Endothelial cell of umbilical vein (primary cell): ENCODE measurements around the gene FOXP4. TPM values are rescaled to one million over a fixed set of nuclear protein-coding genes. Genes with fewer than 3 reads are reported as not detected.

Experiments
- BruUV-seq: library from RNA; stranded (reverse); fragments of 400-500 nt; replicated peaks from 2 replicates; lab custom pipeline; 2021; lab: Mats Ljungman, UMichigan
- CTCF ChIA-PET: fragments of 300-600, 350-600 bp; sonication (Branson Sonifier 250); formaldehyde crosslinking; loops from one replicate; lab custom pipeline; 2021; ENCODE audit warnings: antibody characterized with exemption, inconsistent platforms; lab: Charles Lee
- POLR2A ChIA-PET: fragments of 300-600, 350-600 bp; sonication (Branson Sonifier 250); formaldehyde crosslinking; loops from one replicate; lab custom pipeline; 2021; ENCODE audit warnings: antibody characterized with exemption, inconsistent platforms; lab: Charles Lee
- DNase-seq: peaks from one replicate; pipeline ENCODE4 v3.0.0-alpha.2; 2011; ENCODE audit warnings: low read depth, low spot score
- FAIRE-seq: peaks from 2 replicates; lab custom pipeline; 2011; peaks lifted over from hg19 to GRCh38; lab: Jason Lieb, UNC
- H2AFZ ChIP-seq: 2 replicates; pipeline ENCODE4 v1.6.0; 2012; ENCODE audit warnings: low read depth, low read length, control low read depth, inconsistent platforms
- H3K27ac ChIP-seq: 2 replicates; pipeline ENCODE4 v1.5.1; 2011; ENCODE audit warnings: low read depth, mild to moderate bottlenecking, control low read depth, low read length, moderate library complexity; ENCODE audit not compliant: insufficient read depth
- H3K27me3 ChIP-seq, 2 experiments: 2 replicates each; pipeline versions ENCODE4 v1.6.0 to v1.6.1; 2011; ENCODE audit warnings: low read length in 2 of 2, mixed read lengths in 1 of 2; ENCODE audit not compliant: control insufficient read depth in 2 of 2, insufficient read depth in 2 of 2
- H3K36me3 ChIP-seq, 2 experiments: 2 replicates in 1 of 2; 3 replicates in 1 of 2; pipeline ENCODE4 v1.5.1; 2011; ENCODE audit warnings: low read length in 2 of 2, mild to moderate bottlenecking in 1 of 2, moderate library complexity in 1 of 2; ENCODE audit not compliant: control insufficient read depth in 2 of 2, insufficient read depth in 2 of 2; ENCODE audit errors: extremely low read depth in 1 of 2
- H3K4me1 ChIP-seq: 3 replicates; pipeline ENCODE4 v1.5.1; 2011; ENCODE audit warnings: mild to moderate bottlenecking, low read length; ENCODE audit not compliant: control insufficient read depth, insufficient read depth; ENCODE audit errors: extremely low read depth
- H3K4me2 ChIP-seq: 2 replicates; pipeline ENCODE4 v1.6.1; 2011; ENCODE audit warnings: low read length, control low read depth, mixed read lengths; ENCODE audit not compliant: insufficient read depth
- H3K4me3 ChIP-seq, 3 experiments: fragments of 200-600 bp in 1 of 3; sonication (generic), shearing (Covaris generic) in 1 of 3; replicated peaks in 1 of 3; 2 replicates each; pipeline ENCODE4 v1.5.1; 2011 to 2016; ENCODE audit warnings: control low read depth in 3 of 3, low read length in 3 of 3, mild to moderate bottlenecking in 2 of 3, inconsistent platforms in 1 of 3, low read depth in 1 of 3, moderate library complexity in 1 of 3; ENCODE audit not compliant: insufficient read depth in 1 of 3
- H3K79me2 ChIP-seq: 2 replicates; pipeline ENCODE4 v1.6.0; 2012; ENCODE audit warnings: low read length, inconsistent platforms; ENCODE audit not compliant: control insufficient read depth, insufficient read depth
- H3K9ac ChIP-seq: replicated peaks from 2 replicates; pipeline ENCODE3; 2011; ENCODE audit warnings: low read length, control low read depth; ENCODE audit not compliant: insufficient read depth; ENCODE audit errors: extremely low read depth
- H3K9me1 ChIP-seq: replicated peaks from 3 replicates; pipeline ENCODE4 v1.6.0; 2011; ENCODE audit warnings: mild to moderate bottlenecking, low read length; ENCODE audit not compliant: control insufficient read depth, insufficient read depth; ENCODE audit errors: extremely low read depth
- H3K9me3 ChIP-seq: replicated peaks from 2 replicates; pipeline ENCODE4 v1.5.1; 2012; ENCODE audit warnings: low read length, inconsistent platforms; ENCODE audit not compliant: control insufficient read depth, insufficient read depth
- H4K20me1 ChIP-seq: replicated peaks from 2 replicates; pipeline ENCODE3; 2011; ENCODE audit warnings: mild to moderate bottlenecking, low read length; ENCODE audit not compliant: control insufficient read depth, insufficient read depth; ENCODE audit errors: extremely low read depth
- EZH2 ChIP-seq: IDR thresholded peaks from 2 replicates; pipeline ENCODE4 v1.6.1; 2012; ENCODE audit warnings: borderline replicate concordance, low read depth, mild to moderate bottlenecking, moderate library complexity, low read length, inconsistent platforms; ENCODE audit not compliant: severe bottlenecking
- FOS ChIP-seq: IDR thresholded peaks from 2 replicates; pipeline ENCODE4 v1.6.1; 2011; ENCODE audit warnings: mild to moderate bottlenecking, low read length, moderate library complexity, borderline replicate concordance; ENCODE audit not compliant: insufficient read depth
- GATA2 ChIP-seq: IDR thresholded peaks from 2 replicates; pipeline ENCODE4 v1.7.0; 2011; ENCODE audit warnings: low read depth, mild to moderate bottlenecking, moderate library complexity, mixed read lengths, low read length; ENCODE audit not compliant: insufficient read length, insufficient read depth
- JUN ChIP-seq: IDR thresholded peaks from 2 replicates; pipeline ENCODE4 v1.6.1; 2011; ENCODE audit warnings: borderline replicate concordance, low read depth; ENCODE audit not compliant: insufficient read length, insufficient read depth
- MYC ChIP-seq: IDR thresholded peaks from one replicate; pipeline ENCODE4 v1.6.1; 2011; ENCODE audit warnings: mild to moderate bottlenecking, low read depth, low read length
- POLR2A ChIP-seq: IDR thresholded peaks from 2 replicates; pipeline ENCODE4 v1.6.1; 2012; ENCODE audit warnings: low read depth, mild to moderate bottlenecking, control low read depth, low read length
- POLR2AphosphoS5 ChIP-seq: IDR thresholded peaks from 2 replicates; pipeline ENCODE4 v1.6.1; 2012; ENCODE audit warnings: low read depth, mild to moderate bottlenecking, control low read depth, low read length, moderate library complexity; ENCODE audit not compliant: insufficient read depth
- dilution Hi-C: fragments of 300-500 bp; cut with MboI; formaldehyde crosslinking; loops from one replicate; pipeline ENCODE4 v1.15.0; 2019; ENCODE audit warnings: low sequenced_read_pairs; ENCODE audit not compliant: extremely low pct_ligation_motif_present
- intact Hi-C: fragments of 100-400 bp; cut with micrococcal nuclease; formaldehyde crosslinking; loops from one replicate; pipeline ENCODE4 v1.10.0; 2022
- polyA plus RNA-seq, 4 experiments: library from polyadenylated mRNA; depleted of rRNA in 3 of 4; stranded (reverse) in 3 of 4; unstranded in 1 of 4; fragments of >200 nt; gene quantifications; 2 replicates each; pipeline versions ENCODE4 v1.2.1 to v1.2.3, GENCODE V29; 2011 to 2012; ENCODE audit warnings: missing spikeins in 1 of 4
- total RNA-seq: library from RNA; stranded (reverse); gene quantifications from 2 replicates; pipeline ENCODE4 v1.2.3, GENCODE V29; 2021
- TF ChIP-seq, protein P1 (sequence below), 2 donors: IDR thresholded peaks; 1 replicate in 1 of 2; 2 replicates in 1 of 2; pipeline ENCODE4 v1.5.1; 2011; ENCODE audit warnings: low read length in 2 of 2, mild to moderate bottlenecking in 2 of 2, moderate library complexity in 2 of 2, control low read depth in 1 of 2, inconsistent platforms in 1 of 2, low read depth in 1 of 2; ENCODE audit not compliant: insufficient read depth in 1 of 2; ENCODE audit errors: extremely low read depth in 1 of 2
- TF ChIP-seq, protein P2 (sequence below): IDR thresholded peaks from 2 replicates; pipeline ENCODE4 v1.6.1; 2011; ENCODE audit not compliant: insufficient read depth, insufficient read length

Gene FOXP4
- total and polyA plus RNA-seq, 2 donors (not counting 3 experiments of a cell fraction or from before 2014, with no cell fraction given) = 5.6 to 23.9 TPM

DNA sequence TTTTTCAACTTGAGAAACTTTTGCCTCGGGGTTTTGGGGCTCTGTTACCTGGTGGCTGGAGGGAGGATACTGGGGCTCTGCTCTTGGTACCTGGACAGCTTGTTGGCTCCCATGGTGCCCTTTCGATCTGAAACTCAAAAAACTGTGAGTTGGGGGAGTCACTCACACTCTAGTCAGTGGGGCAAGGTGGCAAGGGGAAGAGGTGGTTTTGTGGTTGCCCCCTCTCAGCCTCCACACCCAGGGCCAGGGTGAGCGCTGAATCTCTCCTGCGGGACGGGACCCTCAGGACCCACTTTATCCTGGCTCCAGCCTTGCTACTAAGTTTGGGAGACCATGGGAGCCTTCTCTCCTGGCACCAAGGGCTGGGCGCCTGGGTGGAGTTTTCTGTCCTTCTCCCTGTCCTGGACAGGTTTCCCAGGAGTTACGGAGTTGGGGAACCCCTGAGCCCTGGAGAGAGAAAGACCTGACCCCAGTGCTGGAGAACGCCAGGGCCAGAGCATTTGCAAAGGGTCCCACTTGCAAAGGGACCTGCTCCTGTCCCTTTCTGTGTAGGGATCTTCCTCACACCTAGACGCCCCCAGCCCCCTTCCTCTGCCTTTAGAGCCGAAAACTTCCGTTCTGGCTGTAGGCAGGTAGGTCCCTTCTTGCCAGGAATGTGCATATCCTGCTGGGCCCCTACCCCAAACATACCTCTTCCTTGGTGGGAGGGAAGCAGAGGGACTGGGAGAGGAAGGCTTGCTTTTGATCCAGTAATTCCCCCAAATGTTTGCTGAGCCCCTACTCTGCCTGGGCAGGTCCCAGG is 2.9 kb downstream of the FOXP4 start:
- POLR2A ChIA-PET = no interaction called here
- BruUV-seq = no TSS peak

More for the DNA sequence above, 2.9 kb downstream of the FOXP4 start:
- no peak overlapping the region for H3K9ac ChIP-seq
- no peak overlapping the region for H3K4me2 ChIP-seq
- H3K27me3 ChIP-seq = peaks cover 0 to 3% of the 10 kb centered on the region in 2 experiments
- FAIRE-seq (no peak), DNase-seq (no peak)
- no peaks in the 10 kb centered on the region for H3K79me2 ChIP-seq
- H3K9me3 ChIP-seq = no peaks in the 10 kb centered on the region
- peaks cover 14% of the 10 kb centered on the region for H3K4me1 ChIP-seq
- no peak overlapping the region for H3K4me3 ChIP-seq
- CTCF ChIA-PET = interaction anchor here (0.7 kb wide), 1 partner anchor 219 kb away, joined by 3 read pairs; no protein-coding TSS in a partner anchor
- H4K20me1 ChIP-seq = no peaks in the 10 kb centered on the region
- no peak for TF ChIP-seq POLR2AphosphoS5
- no peak for TF ChIP-seq FOS
- no peak for TF ChIP-seq GATA2
- TF ChIP-seq, protein P1, sequence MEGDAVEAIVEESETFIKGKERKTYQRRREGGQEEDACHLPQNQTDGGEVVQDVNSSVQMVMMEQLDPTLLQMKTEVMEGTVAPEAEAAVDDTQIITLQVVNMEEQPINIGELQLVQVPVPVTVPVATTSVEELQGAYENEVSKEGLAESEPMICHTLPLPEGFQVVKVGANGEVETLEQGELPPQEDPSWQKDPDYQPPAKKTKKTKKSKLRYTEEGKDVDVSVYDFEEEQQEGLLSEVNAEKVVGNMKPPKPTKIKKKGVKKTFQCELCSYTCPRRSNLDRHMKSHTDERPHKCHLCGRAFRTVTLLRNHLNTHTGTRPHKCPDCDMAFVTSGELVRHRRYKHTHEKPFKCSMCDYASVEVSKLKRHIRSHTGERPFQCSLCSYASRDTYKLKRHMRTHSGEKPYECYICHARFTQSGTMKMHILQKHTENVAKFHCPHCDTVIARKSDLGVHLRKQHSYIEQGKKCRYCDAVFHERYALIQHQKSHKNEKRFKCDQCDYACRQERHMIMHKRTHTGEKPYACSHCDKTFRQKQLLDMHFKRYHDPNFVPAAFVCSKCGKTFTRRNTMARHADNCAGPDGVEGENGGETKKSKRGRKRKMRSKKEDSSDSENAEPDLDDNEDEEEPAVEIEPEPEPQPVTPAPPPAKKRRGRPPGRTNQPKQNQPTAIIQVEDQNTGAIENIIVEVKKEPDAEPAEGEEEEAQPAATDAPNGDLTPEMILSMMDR (IDR thresholded peaks at IDR 0.05; ENCODE audit: extremely low read depth in 1 of 2, insufficient read depth in 1 of 2, low read depth in 1 of 2, low read length in 2 of 2) = no peak
- TF ChIP-seq, protein P2, sequence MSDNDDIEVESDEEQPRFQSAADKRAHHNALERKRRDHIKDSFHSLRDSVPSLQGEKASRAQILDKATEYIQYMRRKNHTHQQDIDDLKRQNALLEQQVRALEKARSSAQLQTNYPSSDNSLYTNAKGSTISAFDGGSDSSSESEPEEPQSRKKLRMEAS = no peak
- TF ChIP-seq MYC = no peak
- TF ChIP-seq EZH2 = no peak
- TF ChIP-seq JUN = no peak
- TF ChIP-seq POLR2A = no peak
- no peak overlapping the region for H3K27ac ChIP-seq
- no peak overlapping the region for H2AFZ ChIP-seq
- no peaks in the 10 kb centered on the region for H3K9me1 ChIP-seq
- dilution Hi-C loops (no loop called here), intact Hi-C loops (no loop called here)
- peaks cover 0 to 10% of the 10 kb centered on the region in 2 experiments for H3K36me3 ChIP-seq
